Central memory CD4-positive, alpha-beta T cell (primary cell): ENCODE data around the gene RPL14.

Experiments used
- DNase-seq: peaks from one replicate; pipeline ENCODE4 v3.0.0; 2022

Gene RPL14

GRCh38 chr3:40463579-40463978 lies 6.4 kb downstream of the RPL14 start:
- no peak for DNase-seq

DNA sequence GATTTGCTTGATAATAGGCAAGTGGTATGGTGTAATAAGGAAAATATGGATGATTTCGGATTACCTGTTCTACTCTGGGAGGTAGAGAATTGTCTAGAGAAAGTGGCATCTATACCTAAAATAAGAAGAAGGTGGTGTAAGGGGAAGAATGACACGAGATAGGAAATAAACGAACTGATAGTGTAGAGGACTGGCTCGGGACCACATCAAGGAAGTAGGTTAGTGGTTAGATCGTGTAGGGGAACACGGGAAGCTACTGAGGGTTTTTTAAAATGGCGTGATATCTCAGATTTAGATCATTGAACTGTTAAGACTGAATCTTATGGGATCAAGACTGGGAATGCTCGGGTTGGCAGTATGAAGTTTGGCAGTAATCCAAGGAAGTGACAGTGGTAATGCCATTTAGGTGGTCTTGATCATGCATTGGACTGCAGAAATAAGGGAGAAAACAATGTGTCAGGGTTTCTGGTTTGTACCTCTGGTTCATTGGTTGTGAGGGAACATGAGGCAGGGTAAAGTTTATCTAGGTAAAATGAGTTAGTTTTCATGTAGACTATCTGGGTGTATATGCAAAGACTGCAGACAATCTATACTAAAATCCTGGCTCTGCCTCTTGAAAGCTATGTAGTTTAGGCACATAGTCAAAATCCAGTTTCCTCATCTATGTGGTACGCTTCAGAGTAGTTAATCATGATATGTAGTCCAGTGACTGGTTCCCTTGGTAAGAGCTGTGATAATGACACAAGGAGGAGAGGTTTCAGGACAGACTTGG lies 7.4 kb downstream of the RPL14 start:
- DNase-seq, result peak; percentile 68

DNA sequence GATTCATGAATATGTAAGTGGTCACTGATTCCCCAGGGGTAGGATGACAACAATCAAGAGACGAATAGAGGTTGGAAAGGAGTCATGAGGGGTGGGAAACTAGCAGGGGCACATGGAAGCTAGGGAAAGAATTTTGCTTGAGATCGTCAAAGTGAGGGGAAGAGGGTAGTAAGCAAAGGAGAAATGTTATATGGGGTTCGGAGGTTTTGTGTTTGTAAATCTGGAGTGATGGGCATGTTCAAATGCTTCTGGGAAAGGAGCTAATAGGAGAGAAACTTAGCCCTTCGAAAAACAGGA lies 7.9 kb downstream of the RPL14 start:
- DNase-seq, result no peak

DNA sequence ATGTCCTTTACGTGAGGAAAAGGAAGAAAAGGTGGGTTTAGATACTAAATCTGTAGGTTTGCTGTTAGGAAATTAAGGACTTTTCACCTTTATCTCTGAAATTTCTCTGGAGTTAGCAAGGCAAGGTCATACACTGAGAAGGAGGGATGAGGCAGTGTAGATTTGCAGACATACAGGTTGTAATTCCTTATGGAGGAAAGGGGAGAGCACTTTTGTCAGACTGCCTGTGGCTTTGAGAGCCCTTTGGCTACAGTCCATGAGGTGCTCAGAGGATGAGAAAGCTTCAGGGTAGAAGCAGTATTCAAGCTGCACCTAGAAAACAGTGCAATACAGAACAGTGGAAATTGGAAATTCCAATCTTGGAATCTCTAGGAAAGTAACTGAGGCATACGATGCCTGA lies 8.3 kb downstream of the RPL14 start:
- DNase-seq, result no peak

DNA sequence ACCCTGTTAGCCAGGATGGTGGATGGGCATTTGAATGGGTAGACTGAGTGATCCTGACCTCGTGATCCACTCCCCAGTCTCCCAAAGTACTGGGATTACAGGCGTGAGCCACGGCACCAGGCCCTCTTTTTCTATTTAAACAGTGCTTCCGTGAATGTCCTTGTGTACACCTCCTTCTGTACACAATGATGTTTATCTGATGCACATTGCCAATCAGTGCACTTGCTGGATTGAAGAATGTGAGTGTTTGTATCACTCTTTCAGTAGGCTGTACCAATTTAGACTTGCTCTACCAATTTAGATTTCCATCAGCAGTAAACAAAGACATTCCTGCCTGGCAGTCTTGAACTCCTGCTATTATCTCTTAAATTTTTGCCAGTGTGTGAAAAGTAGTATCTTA lies 10.9 kb downstream of the RPL14 start:
- DNase-seq, result no peak

DNA sequence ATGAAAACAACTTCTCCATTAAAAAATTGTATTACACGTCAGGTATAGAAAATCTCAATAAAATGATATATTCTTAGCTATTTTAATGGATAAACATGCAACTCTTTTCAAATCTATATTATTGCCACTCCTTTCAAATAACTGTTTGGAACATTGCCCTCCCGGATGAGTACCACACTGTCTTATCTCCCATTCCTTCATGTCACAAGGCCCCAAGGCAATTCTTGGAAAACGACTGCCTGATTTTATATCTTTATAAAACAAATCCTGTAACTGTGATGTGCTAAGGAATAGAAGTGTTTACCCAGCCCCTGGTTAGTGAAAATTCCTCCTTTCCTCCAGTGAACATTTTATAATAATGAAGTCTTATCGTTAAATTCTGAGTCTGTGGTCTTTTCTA lies 13.6 kb downstream of the RPL14 start:
- DNase-seq, result no peak

- peak; percentile 46 for DNase-seq
Observed at GRCh38 chr3:40476478-40477470, 19.6 kb downstream of the RPL14 start, which contains the start of gene ZNF619. Gene ZNF619 (plus strand): TSS chr3:40477122. CDS start chr3:40477980, 858 bp downstream.

GRCh38 chr3:40477666-40478065 lies 20.5 kb downstream of the RPL14 start:
- DNase-seq, result no peak

DNA sequence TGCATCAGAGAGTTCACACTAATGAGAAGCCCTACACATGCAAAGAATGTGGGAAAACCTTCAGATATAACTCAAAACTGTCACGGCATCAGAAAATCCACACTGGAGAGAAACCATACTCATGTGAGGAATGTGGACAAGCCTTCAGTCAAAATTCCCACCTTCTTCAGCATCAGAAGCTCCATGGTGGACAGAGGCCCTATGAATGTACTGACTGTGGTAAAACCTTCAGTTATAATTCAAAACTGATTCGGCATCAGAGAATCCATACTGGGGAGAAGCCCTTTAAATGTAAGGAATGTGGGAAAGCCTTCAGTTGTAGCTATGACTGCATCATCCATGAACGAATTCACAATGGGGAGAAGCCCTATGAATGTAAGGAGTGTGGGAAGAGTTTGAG lies 30.0 kb downstream of the RPL14 start:
- DNase-seq, result no peak

GRCh38 chr3:40490916-40491315 lies 33.8 kb downstream of the RPL14 start:
- DNase-seq, result no peak

- DNase-seq, result no peak
Observed at GRCh38 chr3:40494698-40495097, 37.6 kb downstream of the RPL14 start.

DNA sequence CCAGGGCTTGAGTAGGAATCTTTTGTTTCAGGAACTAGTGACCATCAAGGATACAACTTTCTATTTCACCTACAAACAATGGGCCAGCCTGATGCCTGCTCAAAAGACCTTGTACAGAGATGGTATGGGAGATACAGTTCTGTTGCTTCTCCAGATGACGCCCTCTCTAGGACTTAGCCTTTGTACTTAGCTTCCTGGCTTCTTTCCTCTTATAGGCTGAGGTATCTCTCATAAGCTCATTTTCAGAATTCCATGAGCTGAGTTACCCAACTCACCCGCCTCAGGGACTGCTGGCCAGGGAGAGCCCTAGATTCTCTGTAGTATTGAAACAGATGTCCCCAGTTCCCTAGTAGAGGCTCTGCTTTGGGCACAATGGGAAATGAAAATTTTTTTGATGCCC lies 40.1 kb downstream of the RPL14 start:
- no peak for DNase-seq

GRCh38 chr3:40499952-40500351 lies 42.8 kb downstream of the RPL14 start:
- DNase-seq, result no peak

- no peak for DNase-seq
Observed at GRCh38 chr3:40502034-40502433, 44.9 kb downstream of the RPL14 start.

DNA sequence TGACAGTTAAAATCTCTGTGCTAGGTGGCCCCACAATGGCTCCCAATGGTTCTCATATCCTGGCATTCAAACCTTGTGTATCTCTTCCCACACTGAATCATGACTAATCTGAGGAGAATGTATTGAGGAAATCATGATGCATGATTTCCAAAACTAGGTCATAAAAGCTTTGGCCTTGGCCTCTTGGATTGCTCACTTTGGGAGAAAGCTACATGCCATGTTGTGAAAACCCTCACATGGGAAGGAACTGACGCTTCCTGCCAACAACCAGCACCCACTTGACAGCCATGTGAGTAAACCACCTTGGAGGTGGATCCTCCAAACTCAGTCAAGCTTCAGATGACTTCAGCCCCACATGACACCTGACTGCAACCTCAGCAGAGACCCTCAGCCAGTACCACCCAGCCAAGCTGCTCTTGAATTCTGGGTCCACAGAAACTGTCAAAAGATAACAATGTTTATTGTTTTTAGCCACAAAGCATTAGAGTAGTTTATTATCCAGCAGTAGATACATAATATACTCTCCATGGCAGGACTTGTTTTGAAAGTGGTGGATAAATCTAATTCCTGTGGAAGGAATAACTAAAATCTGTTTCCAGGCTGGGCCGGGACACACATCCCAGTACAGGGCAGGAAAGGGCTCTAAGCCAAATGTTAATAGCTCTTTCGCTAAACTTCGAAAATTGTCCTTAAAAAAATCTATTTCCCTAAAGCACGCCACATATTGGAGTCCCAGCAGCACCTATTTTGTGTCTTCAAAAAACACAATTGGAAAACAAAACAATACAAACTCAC lies 47.7 kb downstream of the RPL14 start:
- no peak for DNase-seq

GRCh38 chr3:40505599-40506462 lies 48.7 kb downstream of the RPL14 start, which contains the start of gene ZNF620:
Gene ZNF620 (plus strand): TSS chr3:40506039. CDS start chr3:40506353, 314 bp downstream.
- peak; percentile 22 for DNase-seq

- no peak for DNase-seq
Observed at GRCh38 chr3:40511031-40511718, 54.0 kb downstream of the RPL14 start.

- no peak for DNase-seq
Observed at GRCh38 chr3:40516201-40516600, 59.1 kb downstream of the RPL14 start.

DNA sequence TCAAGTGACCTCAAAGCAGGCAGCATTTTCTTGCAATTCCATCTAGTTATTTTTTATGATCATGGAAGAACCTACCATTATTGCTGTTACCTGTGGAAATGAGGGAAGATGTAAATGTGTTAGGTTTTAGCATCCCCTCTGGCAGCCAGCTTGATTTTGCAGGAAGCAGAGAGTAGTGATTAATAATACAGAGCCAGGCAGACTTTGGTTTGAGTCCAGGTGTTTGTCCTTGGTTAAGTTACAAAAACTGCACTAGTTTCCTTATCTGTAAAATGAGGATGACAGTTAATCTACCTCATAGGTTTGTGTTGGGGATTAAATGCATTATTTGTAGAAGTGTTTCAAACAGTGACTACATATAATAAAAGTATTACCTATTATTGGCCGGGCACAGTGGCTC lies 60.9 kb downstream of the RPL14 start:
- no peak for DNase-seq
